PC-3 (cell line): ENCODE measurements around the gene RRAS. TPM values are rescaled to one million over a fixed set of nuclear protein-coding genes. Genes with fewer than 3 reads are reported as not detected.

Source experiments
- ATAC-seq: fragments of 200-7000 bp; cut with Tn5 transposase; 2 replicates; pipeline ENCODE4 v1.9.1; 2020; ENCODE audit warnings: mild to moderate bottlenecking, moderate library complexity
- BruUV-seq: library from RNA; stranded (reverse); fragments of 400-500 nt; replicated peaks from 2 replicates; lab custom pipeline; 2021; lab: Mats Ljungman, UMichigan
- CTCF ChIA-PET: fragments of 300-600 bp; sonication (Branson Sonifier 250); formaldehyde crosslinking; loops from one replicate; lab custom pipeline; 2022; ENCODE audit warnings: antibody characterized with exemption; lab: Charles Lee
- POLR2A ChIA-PET: fragments of 300-600 bp; sonication (Branson Sonifier 250); formaldehyde crosslinking; loops from one replicate; lab custom pipeline; 2022; ENCODE audit warnings: antibody characterized with exemption; ENCODE audit not compliant: unreplicated experiment; lab: Charles Lee
- DNase-seq: peaks from one replicate; pipeline ENCODE4 v3.0.0-alpha.2; 2015
- H2AFZ ChIP-seq: fragments of 300-600 bp; sonication (generic); 2 replicates; pipeline ENCODE4 v1.6.0; 2016; ENCODE audit warnings: antibody characterized with exemption, low read length
- H3F3A ChIP-seq: fragments of 300-600 bp; sonication (generic); one replicate; pipeline ENCODE4 v1.6.0; 2017; ENCODE audit warnings: antibody characterized with exemption, low read length, control low read depth, mild to moderate bottlenecking; ENCODE audit not compliant: unreplicated experiment
- H3K27ac ChIP-seq: fragments of 300-600 bp; sonication (generic); 2 replicates; pipeline ENCODE4 v1.5.1; 2016; ENCODE audit warnings: mild to moderate bottlenecking, low read length
- H3K27me3 ChIP-seq: fragments of 300-600 bp; sonication (generic); 2 replicates; pipeline ENCODE4 v1.6.1; 2016; ENCODE audit warnings: low read length, mixed read lengths
- H3K36me3 ChIP-seq: fragments of 300-600 bp; sonication (generic); 2 replicates; pipeline ENCODE4 v1.6.1; 2016; ENCODE audit warnings: low read depth, mixed run types, low read length, mixed read lengths
- H3K4me1 ChIP-seq: fragments of 300-600 bp; sonication (generic); 2 replicates; pipeline ENCODE4 v1.5.1; 2016; ENCODE audit warnings: low read length; ENCODE audit not compliant: insufficient read depth
- H3K4me2 ChIP-seq: fragments of 300-600 bp; sonication (generic); 2 replicates; pipeline ENCODE4 v1.6.0; 2016; ENCODE audit warnings: low read length
- H3K4me3 ChIP-seq: fragments of 300-600 bp; sonication (generic); 2 replicates; pipeline ENCODE4 v1.5.1; 2016; ENCODE audit warnings: mild to moderate bottlenecking, low read length, mixed read lengths
- H3K79me2 ChIP-seq: fragments of 300-600 bp; sonication (generic); 2 replicates; pipeline ENCODE4 v1.6.1; 2017; ENCODE audit warnings: low read length, mixed read lengths
- H3K9ac ChIP-seq: fragments of 300-600 bp; sonication (generic); 2 replicates; pipeline ENCODE4 v1.6.0; 2016; ENCODE audit warnings: mild to moderate bottlenecking, low read length
- H3K9me2 ChIP-seq: fragments of 300-600 bp; sonication (generic); replicated peaks from 2 replicates; pipeline ENCODE4 v1.6.1; 2016; ENCODE audit warnings: mixed run types, low read length, mixed read lengths
- H3K9me3 ChIP-seq: fragments of 300-600 bp; sonication (generic); 2 replicates; pipeline ENCODE4 v1.6.1; 2016; ENCODE audit warnings: low read length, mixed read lengths
- H4K20me1 ChIP-seq: fragments of 300-600 bp; sonication (generic); 2 replicates; pipeline ENCODE4 v1.6.1; 2016; ENCODE audit warnings: low read length, mixed read lengths
- CTCF ChIP-seq: fragments of 300-600 bp; sonication (generic); conservative IDR thresholded peaks from 2 replicates; pipeline ENCODE4 v1.5.1; 2017; ENCODE audit warnings: antibody characterized with exemption, low read depth, mild to moderate bottlenecking, low read length
- EZH2 ChIP-seq: fragments of 300-600 bp; sonication (generic); IDR thresholded peaks from one replicate; pipeline ENCODE4 v1.6.1; 2017; ENCODE audit warnings: antibody characterized with exemption, mild to moderate bottlenecking, low read length; ENCODE audit not compliant: unreplicated experiment
- EZH2phosphoT487 ChIP-seq: fragments of 300-600 bp; sonication (generic); IDR thresholded peaks from 2 replicates; pipeline ENCODE4 v1.6.1; 2018; ENCODE audit warnings: mild to moderate bottlenecking, antibody characterized with exemption, low read length, borderline replicate concordance
- intact Hi-C: fragments of 100-400 bp; cut with micrococcal nuclease; formaldehyde crosslinking; loops from 2 replicates; pipeline ENCODE4 v1.9.0; 2023
- total RNA-seq: library from RNA; depleted of rRNA; stranded (reverse); fragments of >200 nt; gene quantifications from 2 replicates; pipeline ENCODE4 v1.2.3, GENCODE V29; 2014

RRAS gene
- total RNA-seq, 1 experiment from 2014 or later = 32.0 TPM

DNA sequence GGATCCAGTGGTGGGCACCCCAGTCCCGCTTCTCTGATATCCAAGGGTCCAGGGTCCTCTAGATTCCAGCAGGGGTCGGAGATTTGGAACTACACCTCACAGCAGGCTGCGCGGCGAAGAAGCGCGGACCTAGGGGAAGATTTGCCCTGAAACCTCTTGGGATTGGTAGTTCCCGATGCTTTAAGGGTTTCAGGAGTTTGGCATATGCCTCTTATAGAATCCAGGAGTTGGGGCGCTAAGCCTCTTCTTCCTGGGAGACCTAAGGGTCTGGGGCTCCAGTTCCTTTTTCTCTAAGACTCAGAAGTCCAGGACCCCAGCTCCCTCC, 26.1 kb upstream of the RRAS start:
- no peak for TF ChIP-seq EZH2phosphoT487
- Histone ChIP-seq H3K4me3 (peak overlapping the region; percentile 89), H3K9ac (peak overlapping the region; percentile 84), H3K9me2 (no peaks in the 10 kb centered on the region), H3K36me3 (peaks cover 13% of the 10 kb centered on the region), H3K27me3 (no peaks in the 10 kb centered on the region), H3K4me2 (peak overlapping the region; percentile 98), H4K20me1 (peaks cover 3% of the 10 kb centered on the region; the same call in 1 of the 2 replicates), H3K4me1 (peaks cover 18% of the 10 kb centered on the region), H3K9me3 (no peaks in the 10 kb centered on the region), H3F3A (no peaks in the 10 kb centered on the region), H3K79me2 (peaks cover 36% of the 10 kb centered on the region), H3K27ac (no peak overlapping the region), H2AFZ (peak overlapping the region; percentile 88)
- ChIA-PET CTCF (no interaction called here), POLR2A (interaction anchor here (0.9 kb wide), 1 partner anchor 26 kb away, joined by 7 read pairs; the partner anchor contains the start of gene RRAS)
- BruUV-seq = TSS peak; percentile 71
- DNase-seq (no peak), ATAC-seq (peak; percentile 10)
- intact Hi-C loops = no loop called here

GRCh38 chr19:49665351-49666119, 25.6 kb upstream of the RRAS start, which contains the start of the genes BCL2L12 and IRF3:
BCL2L12 (plus strand) TSS chr19:49665933; CDS start chr19:49666693, 760 bp downstream.
IRF3 (minus strand) TSS chr19:49665857; CDS start chr19:49664838, 1,019 bp downstream.
- CTCF ChIA-PET = interaction anchor here (0.5 kb wide), 1 partner anchor 96 kb away, joined by 4 read pairs; no protein-coding TSS in a partner anchor
- DNase-seq (peak; percentile 100), ATAC-seq (peak; percentile 80)
- Histone ChIP-seq H3K4me3 (peak within 1 kb of the TSS; percentile 89), H3K79me2 (peaks cover 36% of the 10 kb centered on the region), H3K27ac (peak within 1 kb of the TSS; percentile 60), H4K20me1 (peaks cover 3% of the 10 kb centered on the region; the same call in 1 of the 2 replicates), H3K9me3 (no peaks in the 10 kb centered on the region), H3K27me3 (no peaks in the 10 kb centered on the region), H3F3A (no peaks in the 10 kb centered on the region), H3K9ac (peak within 1 kb of the TSS; percentile 84), H2AFZ (peak within 1 kb of the TSS; percentile 88), H3K4me1 (peaks cover 18% of the 10 kb centered on the region), H3K9me2 (no peaks in the 10 kb centered on the region), H3K4me2 (peak within 1 kb of the TSS; percentile 98), H3K36me3 (peaks cover 16% of the 10 kb centered on the region)
- TF ChIP-seq CTCF (no peak), EZH2 (no peak)
- POLR2A ChIA-PET = interaction anchor here (0.6 to 0.9 kb wide), 2 partner anchors 25 to 138 kb away, joined by 6 to 7 read pairs; partner anchors contain the start of genes RCN3 and RRAS
- BruUV-seq = TSS peak; percentile 59
- intact Hi-C loops = loop anchor here (1.0 to 2.0 kb wide), 3 partner anchors 11 to 75 kb away; partner anchors contain the start of genes PRR12 and RRAS

GRCh38 chr19:49665036-49665350, 25.1 kb upstream of the RRAS start:
- ChIA-PET POLR2A (interaction anchor here (0.6 to 0.9 kb wide), 4 partner anchors 25 to 137 kb away, joined by 4 to 7 read pairs (median 6); partner anchors contain the start of genes AP2A1, RCN3 and RRAS), CTCF (interaction anchor here (0.6 kb wide), 1 partner anchor 94 kb away, joined by 3 read pairs; no protein-coding TSS in a partner anchor)
- no peak for ATAC-seq
- DNase-seq = peak; percentile 25
- peak overlapping the region; percentile 89 for H3K4me3 ChIP-seq
- peak overlapping the region; percentile 98 for H3K4me2 ChIP-seq
- no peaks in the 10 kb centered on the region for H3K27me3 ChIP-seq
- no peaks in the 10 kb centered on the region for H3K9me3 ChIP-seq
- BruUV-seq = no TSS peak
- H3K4me1 ChIP-seq = peaks cover 18% of the 10 kb centered on the region
- peaks cover 16% of the 10 kb centered on the region for H3K36me3 ChIP-seq
- no peaks in the 10 kb centered on the region for H3K9me2 ChIP-seq
- peaks cover 3% of the 10 kb centered on the region; the same call in 1 of the 2 replicates for H4K20me1 ChIP-seq
- TF ChIP-seq CTCF = no peak
- TF ChIP-seq EZH2 = no peak
- no peak for TF ChIP-seq EZH2phosphoT487
- intact Hi-C loops = loop anchor here (1.0 to 2.0 kb wide), 3 partner anchors 11 to 74 kb away; partner anchors contain the start of genes PRR12 and RRAS
- peaks cover 36% of the 10 kb centered on the region for H3K79me2 ChIP-seq
- H2AFZ ChIP-seq = peak overlapping the region; percentile 88
- peak overlapping the region; percentile 84 for H3K9ac ChIP-seq
- peak overlapping the region; percentile 60 for H3K27ac ChIP-seq
- no peaks in the 10 kb centered on the region for H3F3A ChIP-seq
